ENCODE results near the gene SLC39A11. TPM values are rescaled to one million over a fixed set of nuclear protein-coding genes. Genes with fewer than 3 reads are reported as not detected.
A peak's percentile ranks its signal among the peaks of the same experiment; 100 is the strongest.

SLC39A11 gene
- total RNA-seq, 1 experiment from 2014 or later, result 7.6 TPM

DNA sequence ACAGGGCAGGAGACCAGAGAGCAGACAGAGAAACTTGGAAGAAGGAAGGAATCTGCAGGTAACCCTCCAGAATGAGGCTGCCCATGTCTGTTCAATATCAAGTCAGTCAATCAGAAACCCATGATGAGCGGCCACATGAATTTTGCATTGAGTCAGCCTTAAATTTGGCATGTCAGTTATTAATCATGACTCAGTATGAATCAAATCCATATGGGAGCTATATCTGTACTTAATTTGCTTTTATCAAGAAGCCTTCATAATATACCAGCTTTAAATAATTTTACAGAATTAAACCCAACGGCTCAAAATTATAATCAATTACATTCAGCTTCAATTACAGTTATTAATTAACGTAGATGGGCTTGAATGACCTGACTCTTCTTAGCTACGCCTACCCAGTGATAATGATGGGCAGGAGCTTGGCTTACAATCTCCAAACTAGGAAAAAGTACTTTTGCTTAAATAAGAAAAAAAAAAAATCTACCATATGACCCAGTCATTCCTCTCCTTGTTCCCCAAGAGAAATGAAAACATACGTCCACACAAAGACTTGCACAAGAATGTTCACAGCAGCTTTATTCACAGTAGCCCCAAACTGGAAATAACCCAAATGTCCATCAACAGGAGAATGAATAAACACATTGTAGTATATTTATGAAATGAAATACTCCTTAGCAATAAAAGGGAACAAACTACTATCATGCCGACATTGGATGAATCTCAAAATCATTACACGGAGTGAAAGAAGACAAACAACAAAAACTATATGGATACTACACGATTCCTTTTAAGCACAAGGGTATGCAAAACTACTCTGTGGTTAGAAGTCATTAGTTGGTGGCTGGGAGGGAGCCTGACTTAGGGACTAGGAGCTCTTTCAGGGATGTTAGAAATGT lies 48.6 kb downstream of the SLC39A11 start:
- peak; percentile 11 for DNase-seq (ENCODE audit: low read depth)

DNA sequence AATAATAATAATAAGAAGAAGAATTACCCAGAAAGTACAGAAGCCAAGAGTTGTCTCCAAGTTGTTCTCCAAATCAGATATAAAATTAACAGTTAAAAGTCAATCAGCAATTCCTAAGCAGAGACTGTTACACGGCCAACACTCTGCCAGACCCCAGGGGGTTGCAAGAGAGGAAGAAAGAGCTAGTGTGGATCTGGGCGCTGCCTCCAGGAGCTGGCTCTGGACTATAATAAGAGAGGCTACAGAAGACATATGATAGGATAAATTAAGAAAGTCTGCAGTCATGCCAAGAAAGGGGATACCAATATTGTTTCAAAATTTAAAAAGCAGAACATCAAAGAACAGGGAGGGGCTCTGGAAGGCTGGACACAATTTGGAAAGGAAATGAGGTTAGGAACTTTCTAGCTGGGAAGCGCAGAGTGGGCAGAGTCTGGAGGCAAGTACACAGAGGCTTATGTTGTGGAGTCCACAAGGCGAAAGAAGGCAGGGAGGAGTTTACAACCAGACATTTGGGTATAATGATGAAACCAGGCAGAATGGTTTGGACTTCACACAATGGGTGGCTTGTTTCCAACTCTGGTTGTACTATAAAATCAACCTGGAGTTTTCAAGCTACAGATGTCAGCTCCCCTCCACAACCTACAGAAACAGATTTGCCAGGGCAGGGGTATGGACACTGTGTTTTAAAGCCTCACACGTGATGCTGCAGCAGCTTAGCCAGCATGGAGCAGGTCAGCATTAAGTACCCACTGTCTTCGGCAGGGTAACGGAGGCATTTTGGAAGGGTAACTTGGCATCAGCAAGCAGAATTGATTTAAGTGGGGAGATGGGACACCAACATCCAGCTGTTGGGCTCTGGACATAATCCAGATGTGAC lies 49.4 kb downstream of the SLC39A11 start:
- no peak for DNase-seq (ENCODE audit: low read depth)

DNA sequence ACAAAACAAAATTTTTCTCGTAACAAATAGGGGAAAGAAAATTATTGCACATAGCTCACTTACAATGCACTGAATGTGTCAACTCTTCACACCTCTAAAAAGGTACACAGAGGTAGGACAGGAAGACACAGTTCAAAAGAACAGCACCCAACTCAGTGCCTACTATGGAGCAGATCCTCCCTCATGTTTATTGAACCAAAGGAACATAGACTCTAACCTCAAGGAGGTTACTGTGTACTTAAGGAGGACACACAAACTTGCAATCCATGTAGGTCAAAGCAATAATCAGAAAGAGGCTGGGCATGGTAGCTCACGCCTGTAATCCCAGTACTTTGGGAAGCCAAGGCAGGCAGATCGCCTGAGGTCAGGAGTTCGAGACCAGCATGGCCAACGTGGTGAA lies 50.3 kb downstream of the SLC39A11 start:
- no peak for DNase-seq (ENCODE audit: low read depth)

DNA sequence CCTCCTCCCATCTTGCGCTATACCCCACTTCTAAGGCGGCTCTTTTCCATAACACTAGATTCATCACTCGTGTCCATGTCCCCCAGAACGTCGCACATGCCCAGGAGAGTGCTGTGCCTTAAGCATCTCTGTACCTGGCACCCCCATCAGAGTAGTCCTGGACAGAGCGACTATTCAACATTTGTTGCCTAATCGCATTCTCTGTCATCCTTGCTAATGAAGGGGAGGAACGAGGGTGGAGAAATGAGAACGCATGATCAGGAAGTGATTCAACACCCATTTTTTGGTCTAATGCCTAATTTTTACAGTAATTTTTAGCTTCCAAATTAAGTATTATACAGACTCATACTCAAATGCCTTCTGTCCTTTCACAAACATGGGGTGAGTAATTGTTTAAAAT lies 53.2 kb downstream of the SLC39A11 start:
- no peak for DNase-seq (ENCODE audit: low read depth)

DNA sequence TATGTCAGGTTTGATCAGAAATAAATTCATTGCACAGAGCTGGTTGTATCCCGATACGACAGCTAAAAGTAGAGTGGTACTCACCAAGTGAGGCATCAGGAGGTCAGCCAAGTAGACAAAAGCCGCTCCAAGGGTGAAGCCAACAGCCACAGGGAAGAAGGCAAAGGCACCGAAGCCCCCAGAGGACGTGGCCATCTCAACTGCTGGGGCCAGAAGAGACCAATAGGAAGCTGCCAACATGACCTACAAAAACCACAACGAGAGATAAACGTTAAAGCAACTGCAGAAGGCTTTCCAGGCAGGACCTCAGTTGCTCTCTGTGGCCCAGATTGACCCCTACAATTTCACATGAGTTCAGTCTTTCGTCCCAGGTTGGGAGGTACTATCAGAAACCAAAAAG lies 61.0 kb downstream of the SLC39A11 start:
- no peak for DNase-seq (ENCODE audit: low read depth)

DNA sequence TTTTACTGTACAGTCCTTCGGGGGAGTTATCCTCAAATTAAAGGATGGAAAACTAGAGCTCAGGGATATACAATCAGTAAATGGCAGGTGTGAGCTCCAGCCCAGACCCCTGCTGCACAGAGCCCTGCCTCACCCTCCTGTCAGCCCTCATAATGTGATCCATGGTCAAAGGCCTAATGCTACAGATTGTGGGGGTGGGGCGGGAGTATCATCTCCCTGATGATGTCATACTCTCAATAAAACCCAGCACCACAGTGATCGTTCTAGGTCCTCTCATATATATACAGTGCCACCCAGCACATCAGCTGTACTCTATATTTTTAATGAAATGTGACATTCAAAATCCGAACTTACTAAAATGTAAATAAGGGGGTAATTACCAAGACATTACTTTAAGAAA lies 61.5 kb downstream of the SLC39A11 start:
- DNase-seq (ENCODE audit: low read depth), result no peak

DNA sequence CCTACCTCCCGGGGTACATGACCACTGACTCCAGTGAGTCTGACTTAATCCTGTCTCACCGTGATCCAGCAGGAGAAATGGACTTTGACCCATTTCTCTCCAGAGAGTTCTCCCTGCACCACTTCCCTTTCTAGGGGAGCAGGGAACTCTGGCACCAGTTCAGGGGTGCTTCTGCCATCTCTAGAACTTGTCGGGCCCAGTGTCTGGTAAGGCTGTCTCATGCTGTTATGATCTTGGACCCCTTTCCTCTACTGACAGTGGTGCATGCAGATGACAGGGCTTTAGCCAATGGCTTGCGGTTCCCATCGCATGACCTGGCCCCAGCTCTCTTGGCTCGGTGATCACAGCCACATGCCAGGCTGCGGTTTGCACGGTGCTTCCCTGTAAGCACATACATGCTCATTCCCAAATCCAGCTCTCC lies 62.0 kb downstream of the SLC39A11 start:
- DNase-seq (ENCODE audit: low read depth), result no peak

DNA sequence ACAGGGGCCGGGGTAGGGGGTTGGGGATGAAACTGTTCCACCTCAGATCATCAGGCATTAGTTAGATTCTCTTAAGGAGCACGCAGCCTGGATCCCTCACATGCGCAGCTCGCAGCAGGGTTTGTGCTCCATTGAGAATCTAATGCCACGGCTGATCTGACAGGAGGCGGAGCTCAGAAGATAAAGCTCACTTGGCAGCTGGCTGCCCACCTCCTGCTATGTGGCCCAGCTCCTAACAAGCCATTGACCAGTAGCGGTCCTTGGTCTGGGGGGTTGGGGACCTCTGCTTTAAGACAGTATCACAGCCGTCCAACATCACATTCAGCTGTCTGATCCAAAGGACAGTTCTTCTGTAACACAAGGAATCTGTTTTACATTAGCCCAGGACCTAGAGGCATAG lies 62.5 kb downstream of the SLC39A11 start:
- no peak for DNase-seq (ENCODE audit: low read depth)

DNA sequence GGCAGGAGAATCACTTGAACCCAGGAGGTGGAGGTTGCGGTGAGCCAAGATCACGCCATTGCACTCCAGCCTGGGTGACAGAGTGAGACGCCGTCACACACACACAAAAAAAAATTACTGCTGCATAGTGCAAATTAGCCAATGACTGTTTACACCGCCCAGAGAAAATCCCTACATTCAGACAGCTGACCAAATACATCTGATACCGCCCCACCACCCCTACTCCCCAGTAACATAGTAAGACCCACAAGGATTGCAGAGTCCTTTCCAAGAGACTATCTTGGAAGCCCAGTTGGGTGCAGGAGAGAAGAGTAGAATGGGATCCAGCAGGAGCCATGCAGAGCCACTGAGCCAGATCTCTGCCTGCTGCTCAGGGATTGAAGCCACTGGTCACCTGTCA lies 63.5 kb downstream of the SLC39A11 start:
- DNase-seq (ENCODE audit: low read depth), result no peak

DNA sequence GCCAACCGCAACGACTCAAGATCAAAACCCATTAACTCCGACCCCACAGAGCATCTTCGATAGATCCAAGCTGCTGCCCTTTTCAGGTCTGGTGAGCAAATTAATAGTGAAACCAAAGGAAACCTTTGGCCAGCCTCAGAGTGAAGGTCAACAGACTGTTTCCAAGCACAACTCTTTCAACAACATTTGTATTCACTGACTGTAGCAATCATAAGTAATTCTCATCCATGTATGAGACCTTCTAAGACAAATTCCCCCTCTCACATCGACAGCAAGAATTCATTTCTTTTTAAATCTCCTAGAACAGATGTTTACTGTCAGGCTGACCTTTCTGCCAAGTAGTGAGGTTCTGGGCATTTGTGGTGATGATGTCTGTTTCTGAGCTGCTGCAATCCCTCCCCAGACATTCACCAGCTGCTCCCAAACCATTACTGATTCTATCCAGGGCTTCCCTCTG lies 64.2 kb downstream of the SLC39A11 start:
- DNase-seq (ENCODE audit: low read depth), result no peak

DNA sequence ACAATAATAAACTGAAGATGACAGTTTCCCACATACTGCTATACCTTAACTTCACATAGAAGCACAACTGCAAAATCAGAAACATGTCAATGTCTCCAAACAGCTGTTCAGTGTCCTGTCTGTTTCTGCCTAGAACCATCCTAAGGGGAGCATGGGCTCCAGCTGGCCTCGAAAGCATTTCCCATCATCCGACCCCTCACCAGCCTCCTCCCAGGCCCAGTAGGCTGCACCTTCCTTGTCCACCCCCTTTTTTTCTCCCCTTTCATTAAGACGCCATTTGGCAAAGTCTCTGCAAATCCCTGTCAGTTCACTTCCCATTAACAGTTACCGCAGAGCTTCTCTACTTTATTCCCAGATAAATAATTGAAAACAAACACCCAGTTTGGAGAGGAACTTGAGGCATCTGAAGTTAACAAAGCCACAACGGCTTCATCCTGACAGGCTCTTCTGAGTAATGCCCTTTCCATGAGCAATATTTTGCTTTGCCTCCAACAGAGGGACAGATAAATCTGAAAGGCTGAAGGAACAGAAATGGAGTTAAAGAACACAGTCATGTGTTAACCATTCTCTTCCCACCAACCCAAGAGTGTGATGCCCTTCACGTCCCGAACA lies 65.3 kb downstream of the SLC39A11 start:
- no peak for DNase-seq (ENCODE audit: low read depth)

DNA sequence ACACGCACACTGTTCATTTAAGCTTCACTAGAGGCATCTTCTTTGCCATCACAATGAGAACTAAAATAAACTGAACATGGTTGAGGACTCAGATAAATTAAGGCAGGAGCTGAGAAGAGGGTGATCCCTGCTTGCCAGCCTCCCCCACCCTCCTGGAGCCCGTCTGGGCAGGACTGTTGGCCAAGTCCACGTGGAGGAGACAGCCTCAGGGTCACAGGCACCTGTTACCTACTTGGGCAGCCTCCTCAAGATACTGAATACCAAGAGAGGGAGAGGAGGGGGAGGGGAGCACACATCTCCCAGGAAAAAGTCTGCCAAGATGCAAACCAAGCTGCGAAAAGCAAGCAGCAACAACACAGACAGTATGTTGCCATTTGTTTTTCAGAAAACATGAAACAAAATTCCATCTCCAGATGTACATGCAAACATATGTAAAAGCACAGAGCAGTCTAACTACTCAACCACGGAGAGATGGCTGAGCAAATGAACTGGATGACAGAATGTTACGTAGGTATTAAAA lies 67.4 kb downstream of the SLC39A11 start:
- no peak for DNase-seq (ENCODE audit: low read depth)

DNA sequence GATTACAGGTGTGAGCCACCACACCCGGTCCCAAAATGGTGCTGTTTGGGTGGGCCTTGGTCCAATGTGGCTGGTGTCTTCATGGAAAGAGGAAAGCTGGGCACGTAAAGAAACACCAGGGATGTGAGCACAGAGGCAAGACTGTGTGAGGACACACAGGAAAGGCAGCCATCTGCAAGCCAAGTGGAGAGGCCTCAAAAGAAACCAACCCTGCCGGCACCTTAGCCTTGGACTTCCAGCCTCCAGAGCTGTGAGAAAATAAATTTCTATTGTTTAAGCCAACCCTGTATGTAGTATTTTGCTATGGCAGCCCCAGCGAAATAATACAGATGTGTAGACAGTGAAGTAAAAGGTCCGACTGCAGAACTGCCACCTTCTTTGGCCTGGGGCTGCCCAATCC lies 68.7 kb downstream of the SLC39A11 start:
- DNase-seq (ENCODE audit: low read depth), result no peak

DNA sequence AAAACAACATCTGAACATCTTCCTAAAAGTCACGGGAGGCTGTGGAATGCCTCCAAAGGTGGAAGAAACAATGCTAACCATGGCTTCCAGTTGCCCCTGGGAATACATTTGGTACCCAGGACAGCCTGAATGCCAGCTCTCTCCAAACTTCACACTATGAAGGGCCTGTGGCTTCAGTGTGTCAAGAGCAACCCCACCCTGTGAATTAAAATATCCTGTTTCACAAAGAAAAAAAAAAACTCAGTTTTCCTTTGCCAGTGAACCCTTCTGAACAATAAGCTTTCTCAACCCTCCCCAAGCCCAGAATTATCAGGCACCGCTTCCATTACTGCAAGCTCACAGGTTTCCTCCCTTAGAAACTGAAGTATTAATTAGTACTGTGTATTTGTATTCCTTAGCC lies 69.8 kb downstream of the SLC39A11 start:
- no peak for DNase-seq (ENCODE audit: low read depth)

DNA sequence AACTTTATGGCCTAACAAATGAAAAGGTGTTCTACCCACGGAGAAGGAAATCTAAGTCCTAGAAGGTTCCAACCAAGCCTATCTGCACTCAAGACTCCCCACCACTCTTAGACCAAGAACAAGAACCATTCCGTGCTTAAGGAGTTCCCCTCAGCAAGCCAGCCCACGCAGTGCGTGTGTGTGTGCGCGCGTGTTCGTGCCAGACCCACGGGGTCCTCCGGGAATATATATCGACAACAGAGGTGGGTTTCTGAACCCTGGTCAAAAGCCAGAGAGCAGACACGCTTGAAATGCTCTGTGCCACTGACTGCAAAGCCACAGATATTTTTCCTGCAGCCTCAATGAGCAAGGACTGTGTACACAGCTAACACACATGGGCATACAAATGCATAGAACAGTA lies 70.7 kb downstream of the SLC39A11 start:
- DNase-seq (ENCODE audit: low read depth), result no peak

DNA sequence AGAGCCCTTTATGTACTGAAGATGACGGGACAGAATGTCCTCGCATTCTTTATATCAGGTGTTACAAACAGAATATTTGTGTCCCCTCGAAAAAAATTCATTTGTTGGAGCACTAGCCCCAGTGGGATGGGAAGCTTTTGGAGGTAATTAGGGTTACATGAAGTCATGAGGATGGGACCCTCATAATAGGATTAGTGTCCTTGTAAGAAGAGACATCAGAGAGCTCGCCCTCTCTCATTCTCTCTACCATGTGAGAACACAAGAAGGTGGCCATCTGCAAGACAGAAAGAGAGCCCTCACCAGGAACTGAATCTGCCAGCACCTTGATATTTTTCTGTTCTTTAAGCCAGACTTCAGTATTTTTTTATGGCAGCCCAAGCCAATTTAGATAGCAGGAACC lies 72.4 kb downstream of the SLC39A11 start:
- DNase-seq (ENCODE audit: low read depth), result no peak

DNA sequence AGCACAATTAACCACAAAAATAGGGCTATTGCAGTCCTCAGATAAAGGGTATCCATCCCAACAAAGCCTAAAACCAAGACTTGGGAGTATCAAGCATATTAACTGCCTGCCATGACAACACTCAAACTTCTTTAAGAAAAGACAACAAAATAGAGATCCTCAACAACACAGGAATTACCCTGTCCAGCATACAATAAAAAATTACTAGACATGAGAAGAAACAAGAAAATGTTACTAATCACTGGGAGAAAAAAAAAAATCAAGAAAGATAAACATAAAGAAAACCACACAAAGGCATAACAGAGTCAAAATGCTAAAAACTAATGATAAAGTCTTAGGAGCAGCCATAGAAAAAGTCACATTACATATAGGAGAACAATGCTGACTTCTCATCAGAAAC lies 73.9 kb downstream of the SLC39A11 start:
- no peak for DNase-seq (ENCODE audit: low read depth)

DNA sequence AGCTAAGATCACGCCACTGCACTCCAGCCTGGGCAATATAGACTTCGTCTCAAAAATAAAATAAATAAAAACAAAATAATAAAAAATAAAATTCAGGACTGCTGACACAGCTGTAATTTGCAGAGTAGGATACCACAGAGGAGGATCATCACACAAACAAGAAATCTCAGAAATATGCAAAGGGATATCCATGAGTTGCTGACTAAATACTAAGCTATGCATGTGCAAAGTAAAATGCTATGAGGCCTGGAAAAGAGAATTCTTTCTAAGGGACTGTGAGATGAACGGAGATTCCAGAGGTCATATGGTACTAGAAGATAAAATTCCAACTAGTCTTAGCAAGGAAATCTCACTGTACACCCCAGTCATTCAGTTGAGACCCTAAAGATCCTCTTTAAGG lies 74.8 kb downstream of the SLC39A11 start:
- DNase-seq (ENCODE audit: low read depth), result peak; percentile 18

DNA sequence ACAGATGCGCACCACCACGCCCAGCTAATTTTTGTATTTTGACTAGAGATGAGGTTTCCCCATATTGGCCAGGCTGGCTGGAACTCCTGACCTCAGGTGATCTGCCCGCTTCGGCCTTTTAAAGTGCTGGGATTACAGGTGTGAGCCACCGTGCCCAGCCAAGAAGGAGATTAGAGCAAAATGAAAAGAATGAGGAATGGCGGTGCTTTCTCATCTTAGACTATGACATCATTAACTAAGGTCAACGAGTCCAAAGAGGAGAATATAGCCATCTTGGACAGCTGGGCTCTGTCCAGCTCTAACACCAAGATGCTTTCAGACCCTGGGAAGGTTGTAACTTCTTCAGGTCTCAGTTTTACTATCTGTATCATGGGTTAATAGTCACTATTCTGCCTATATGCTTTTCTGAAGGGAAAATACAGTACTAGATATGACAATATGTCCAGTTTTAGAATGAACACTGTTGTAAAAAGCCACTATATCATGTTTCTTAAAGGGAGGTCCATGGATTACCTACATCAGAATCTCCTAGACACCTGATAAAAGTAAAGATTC lies 76.7 kb downstream of the SLC39A11 start:
- DNase-seq (ENCODE audit: low read depth), result no peak

DNA sequence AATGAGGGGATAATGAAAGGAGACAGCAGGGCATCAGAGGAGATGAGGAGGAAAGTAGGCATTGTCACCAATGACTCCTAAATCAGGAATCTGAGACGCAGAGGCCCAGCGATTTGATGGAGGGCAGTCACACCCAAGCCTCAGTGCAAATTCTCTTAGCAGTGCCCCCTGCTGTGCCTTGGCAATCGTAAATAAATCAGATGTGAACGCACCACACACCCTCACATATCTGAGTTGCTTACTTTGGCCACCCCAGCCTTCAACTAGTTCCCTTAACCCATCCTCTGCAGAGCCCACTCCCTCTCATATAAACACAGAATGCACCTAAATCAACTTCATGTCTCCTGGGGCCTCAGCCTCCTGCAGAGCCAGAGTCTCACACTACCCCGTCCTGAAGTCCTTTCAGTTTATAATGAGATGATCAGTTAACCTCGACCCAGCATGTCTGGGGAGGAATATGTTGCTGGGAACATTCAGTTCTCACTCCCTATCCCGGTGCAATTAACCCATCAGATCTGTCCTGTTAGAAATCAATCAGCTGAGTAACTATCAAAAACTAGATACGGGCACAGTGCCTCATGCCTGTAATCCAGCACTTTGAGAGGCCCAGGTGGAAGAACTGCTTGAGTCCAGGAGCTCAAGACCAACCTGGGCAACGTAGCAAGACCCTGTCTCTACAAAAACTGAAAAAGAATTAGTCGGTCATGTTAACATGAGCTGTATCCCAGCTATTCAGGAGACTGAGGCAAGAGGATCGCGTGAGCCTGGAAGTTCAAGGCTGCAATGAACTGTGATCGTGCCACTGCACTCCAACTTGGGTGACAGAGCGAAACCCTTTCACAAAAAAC lies 78.4 kb downstream of the SLC39A11 start:
- peak; percentile 7 for DNase-seq (ENCODE audit: low read depth)
